Right ventricle myocardium inferior (tissue), 1 donor: ENCODE measurements around the gene PER2. TPM values are rescaled to one million over a fixed set of nuclear protein-coding genes. Genes with fewer than 3 reads are reported as not detected.
"Not testable (repeated sequence)": the region's sequence is repeated elsewhere in the genome, so short reads cannot be mapped to it uniquely, and the experiment has no call there.

Source experiments
- ATAC-seq: fragments of 200-7000 bp; cut with Tn5 transposase; one replicate; pipeline ENCODE4 v1.9.1; 2020; ENCODE audit warnings: mild to moderate bottlenecking, moderate library complexity
- DNase-seq: peaks from one replicate; pipeline ENCODE4 v3.0.0; 2021; ENCODE audit errors: missing footprints
- intact Hi-C: fragments of 100-400 bp; cut with DNase I; formaldehyde crosslinking; loops from one replicate; pipeline ENCODE4 v1.11.0; 2022
- long read RNA-seq: library from polyadenylated mRNA; unstranded; transcript quantifications from one replicate; pipeline ENCODE4 v2.0.0, GENCODE V29; 2021
- total RNA-seq: library from RNA; stranded (reverse); fragmentation: NEBNext Ultra II Directional; extraction: Animal tissue kit (Norgen Biotek cat#: 25700); gene quantifications from one replicate; pipeline ENCODE4 v1.2.1, GENCODE V29; 2021
- donor health status: DM: no; HTN: yes; CAD: no; lungs with severe emphysema.

PER2 gene
- 4.7 TPM for total RNA-seq
- long read RNA-seq, result 0 reads

- ATAC-seq, result peak; percentile 8
- intact Hi-C loops, result loop anchor here (1.0 kb wide), 1 partner anchor 32 kb away; the partner anchor contains the start of gene TRAF3IP1
- DNase-seq, result peak; percentile 64
Observed at GRCh38 chr2:238287737-238288649, at the start of gene PER2. Gene PER2 (minus strand): TSS chr2:238288610. CDS start chr2:238277936, 10,674 bp downstream.

- DNase-seq, result no peak
- intact Hi-C loops, result no loop called here
- ATAC-seq, result no peak
Observed at GRCh38 chr2:238337846-238338245, 49.4 kb upstream of the PER2 start.

DNA sequence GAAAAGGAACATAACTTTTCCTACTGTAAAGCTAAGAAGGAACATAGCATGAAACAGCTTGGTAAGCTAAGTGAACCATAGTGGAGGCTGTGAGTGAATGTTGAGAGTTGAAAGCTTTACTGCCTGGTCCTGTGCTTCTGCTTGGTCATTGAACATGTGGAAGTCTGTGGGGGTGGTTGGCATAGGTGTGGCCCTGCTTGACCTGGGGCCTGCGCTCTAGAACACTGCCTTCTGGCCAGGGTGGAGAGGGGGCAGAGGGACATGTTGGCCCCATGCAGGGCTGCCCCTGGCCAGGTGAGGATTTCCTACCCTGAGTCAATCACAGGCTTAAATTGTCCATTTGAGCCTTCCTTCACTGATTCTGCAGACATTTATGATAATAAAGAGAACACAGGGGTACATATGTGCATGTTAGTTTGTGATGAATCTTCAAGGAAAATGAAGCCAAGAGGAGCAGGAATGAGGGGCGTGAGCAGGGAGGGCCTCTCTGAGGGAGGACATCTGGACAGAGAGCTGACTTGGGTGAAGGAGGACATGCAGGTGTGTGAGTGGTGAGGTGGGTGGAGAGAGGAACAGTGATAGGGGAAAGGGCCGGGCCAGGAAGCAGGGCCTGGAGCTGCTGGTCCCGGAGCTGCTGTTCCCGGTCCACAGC lies 48.5 kb upstream of the PER2 start:
- DNase-seq (no peak), ATAC-seq (no peak)
- intact Hi-C loops, result no loop called here

GRCh38 chr2:238336151-238336550 lies 47.7 kb upstream of the PER2 start:
- DNase-seq (no peak), ATAC-seq (peak; percentile 73)
- intact Hi-C loops, result no loop called here

DNA sequence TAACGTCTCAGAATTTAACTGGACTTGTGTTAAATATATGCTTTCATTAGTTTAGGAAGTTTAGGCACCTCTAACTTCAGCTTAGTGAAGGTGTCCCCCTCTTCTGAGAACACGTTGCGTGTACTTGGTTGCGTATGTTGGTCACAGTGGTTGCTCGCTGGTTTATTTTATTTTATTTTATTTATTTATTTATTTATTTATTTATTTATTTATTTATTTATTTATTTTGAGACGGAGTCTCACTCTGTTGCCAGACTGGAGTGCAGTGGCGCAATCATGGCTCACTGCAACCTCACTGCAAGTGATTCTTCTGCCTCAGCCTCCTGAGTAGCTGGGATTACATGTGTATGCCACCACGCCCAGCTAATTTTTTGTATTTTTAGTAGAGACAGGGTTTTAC lies 47.2 kb upstream of the PER2 start:
- intact Hi-C loops, DNase-seq, ATAC-seq: not testable (repeated sequence)

DNA sequence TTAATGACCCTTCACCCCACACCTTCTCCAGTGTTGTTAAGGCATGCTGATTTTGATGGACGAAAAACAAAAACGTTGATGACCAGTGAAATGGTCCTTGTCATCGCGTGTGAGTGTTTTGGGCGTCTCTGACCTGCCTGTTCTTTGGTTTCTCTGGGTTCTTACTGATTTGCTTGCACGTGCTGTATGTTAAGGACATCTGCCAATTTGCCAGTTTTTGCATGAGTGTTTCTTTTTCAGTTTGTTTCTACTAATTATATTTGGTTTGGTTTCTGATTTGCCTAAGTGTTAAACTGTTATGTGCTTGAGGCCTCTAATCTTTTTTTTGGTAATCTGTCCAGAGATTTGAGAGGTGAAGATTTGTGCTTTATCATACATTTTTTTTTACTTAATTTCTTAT lies 46.5 kb upstream of the PER2 start:
- intact Hi-C loops, result no loop called here
- DNase-seq, result no peak
- ATAC-seq, result no peak

GRCh38 chr2:238331916-238332315 lies 43.5 kb upstream of the PER2 start:
- no peak for ATAC-seq
- intact Hi-C loops, result no loop called here
- no peak for DNase-seq

- DNase-seq (no peak), ATAC-seq (no peak)
- intact Hi-C loops, result no loop called here
Observed at GRCh38 chr2:238330391-238330790, 42.0 kb upstream of the PER2 start.

GRCh38 chr2:238327751-238328150 lies 39.3 kb upstream of the PER2 start:
- DNase-seq (no peak), ATAC-seq (no peak)
- intact Hi-C loops, result no loop called here

- intact Hi-C loops, result no loop called here
- no peak for ATAC-seq
- DNase-seq, result no peak
Observed at GRCh38 chr2:238326801-238327365, 38.5 kb upstream of the PER2 start.

DNA sequence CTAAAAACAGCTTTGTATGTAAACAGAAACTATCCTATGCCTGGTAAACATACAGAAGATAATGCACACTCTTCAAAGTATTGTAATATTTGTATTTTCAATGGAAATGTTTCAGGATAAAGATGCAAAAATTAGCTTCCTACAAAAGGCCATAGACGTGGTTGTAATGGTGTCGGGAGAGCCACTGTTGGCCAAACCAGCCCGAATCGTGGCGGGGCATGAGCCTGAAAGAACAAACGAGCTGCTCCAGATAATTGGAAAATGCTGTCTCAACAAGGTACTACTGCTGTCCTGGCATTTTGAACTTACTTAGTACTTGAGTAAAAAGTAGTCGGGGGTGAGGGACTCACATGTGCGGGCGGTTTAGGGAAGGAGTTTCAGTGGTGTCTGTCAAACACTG lies 37.3 kb upstream of the PER2 start:
- no peak for ATAC-seq
- no peak for DNase-seq
- intact Hi-C loops, result no loop called here

DNA sequence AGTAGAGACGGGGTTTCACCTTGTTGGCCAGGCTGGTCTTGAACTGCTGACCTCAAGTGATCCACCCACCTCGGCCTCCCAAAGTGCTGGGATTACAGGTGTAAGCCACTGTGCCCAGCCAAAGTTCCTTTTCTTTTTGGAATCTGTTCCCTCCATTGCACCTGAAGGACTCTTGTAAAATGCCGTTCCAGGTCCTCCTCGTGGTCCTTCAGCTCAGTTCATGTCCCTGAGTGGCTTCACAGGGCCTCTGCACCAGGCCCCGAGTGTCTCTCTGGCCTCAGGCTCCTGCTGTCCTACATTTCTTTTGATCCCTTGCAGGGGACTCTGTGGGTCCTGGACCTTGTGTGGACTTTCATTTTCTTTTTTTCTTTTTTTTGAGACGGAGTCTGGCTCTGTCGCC lies 35.8 kb upstream of the PER2 start:
- ATAC-seq, intact Hi-C loops: not testable (repeated sequence)

GRCh38 chr2:238322001-238322411 lies 33.6 kb upstream of the PER2 start:
- DNase-seq, result no peak
- intact Hi-C loops, result no loop called here
- ATAC-seq, result no peak

More for the DNA sequence above, 35.8 kb upstream of the PER2 start:
- not testable (repeated sequence) for DNase-seq

GRCh38 chr2:238321467-238321866 lies 33.1 kb upstream of the PER2 start:
- intact Hi-C loops, result no loop called here
- DNase-seq (no peak), ATAC-seq (no peak)

GRCh38 chr2:238320648-238321281 lies 32.4 kb upstream of the PER2 start:
- DNase-seq (no peak), ATAC-seq (no peak)
- intact Hi-C loops, result loop anchor here (1.0 kb wide), 1 partner anchor 32 kb away; the partner anchor contains the start of gene PER2

GRCh38 chr2:238320246-238320647 lies 31.8 kb upstream of the PER2 start, which contains the start of gene TRAF3IP1:
Gene TRAF3IP1 (plus strand): TSS chr2:238320518. CDS start chr2:238320663, 145 bp downstream.
- ATAC-seq (peak; percentile 98), DNase-seq (peak; percentile 97)
- intact Hi-C loops, result loop anchor here (1.0 kb wide), 1 partner anchor 32 kb away; the partner anchor contains the start of gene PER2

DNA sequence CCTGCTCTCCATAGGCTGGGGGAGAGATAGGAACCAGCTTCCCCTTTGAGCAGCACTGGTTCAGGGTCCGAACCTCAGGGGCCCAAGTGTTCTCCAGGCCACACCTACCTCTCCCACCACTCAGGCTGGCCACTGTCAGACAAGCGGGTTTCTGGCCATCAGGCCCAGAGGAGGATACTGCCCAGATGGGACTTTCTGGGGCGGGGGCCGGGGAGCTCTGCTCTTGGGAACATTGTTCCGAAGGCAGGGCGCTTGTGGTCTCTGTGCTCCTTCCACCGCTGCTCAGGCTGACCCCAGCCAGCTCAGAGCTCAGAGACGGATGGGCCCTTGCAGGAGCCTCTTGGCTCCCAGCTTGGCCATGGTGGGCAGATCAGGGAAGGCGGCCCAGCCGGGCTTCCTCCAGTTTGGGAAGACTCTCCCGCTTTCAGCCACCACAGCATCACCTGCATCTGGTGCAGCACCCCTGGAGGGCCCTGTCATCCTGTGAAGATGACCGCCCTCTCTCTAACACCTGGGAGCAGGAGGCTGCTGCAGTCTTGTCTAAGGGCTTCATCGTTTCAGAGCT lies 26.7 kb upstream of the PER2 start:
- intact Hi-C loops, result no loop called here
- ATAC-seq, result no peak
- DNase-seq, result no peak

- intact Hi-C loops, result no loop called here
- no peak for DNase-seq
- no peak for ATAC-seq
Observed at GRCh38 chr2:238314576-238314975, 26.2 kb upstream of the PER2 start.

DNA sequence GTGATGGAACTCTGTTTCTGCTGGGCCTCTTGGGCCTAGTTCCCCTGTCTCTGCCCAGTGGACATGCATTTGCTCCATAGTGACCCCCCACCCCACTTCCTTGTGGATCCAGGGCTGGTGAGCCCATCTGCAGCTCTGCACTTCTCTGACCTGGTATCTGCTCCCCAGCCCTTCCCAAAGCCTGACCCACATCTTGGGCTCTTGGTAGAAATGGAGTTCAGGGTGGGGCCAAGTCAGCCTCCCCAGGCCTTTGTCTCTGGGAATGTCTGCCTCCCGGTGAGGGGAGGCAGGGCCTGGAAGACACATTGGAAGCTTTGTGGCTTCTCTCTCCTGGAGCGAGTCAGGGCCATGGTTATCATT lies 25.6 kb upstream of the PER2 start:
- ATAC-seq (no peak), DNase-seq (no peak)
- intact Hi-C loops, result no loop called here
